ENCODE results near the gene LOXL1. TPM values are rescaled to one million over a fixed set of nuclear protein-coding genes. Genes with fewer than 3 reads are reported as not detected.

The LOXL1 gene
- polyA plus RNA-seq, 1 donor from 2014 or later: 2.1 TPM

DNA sequence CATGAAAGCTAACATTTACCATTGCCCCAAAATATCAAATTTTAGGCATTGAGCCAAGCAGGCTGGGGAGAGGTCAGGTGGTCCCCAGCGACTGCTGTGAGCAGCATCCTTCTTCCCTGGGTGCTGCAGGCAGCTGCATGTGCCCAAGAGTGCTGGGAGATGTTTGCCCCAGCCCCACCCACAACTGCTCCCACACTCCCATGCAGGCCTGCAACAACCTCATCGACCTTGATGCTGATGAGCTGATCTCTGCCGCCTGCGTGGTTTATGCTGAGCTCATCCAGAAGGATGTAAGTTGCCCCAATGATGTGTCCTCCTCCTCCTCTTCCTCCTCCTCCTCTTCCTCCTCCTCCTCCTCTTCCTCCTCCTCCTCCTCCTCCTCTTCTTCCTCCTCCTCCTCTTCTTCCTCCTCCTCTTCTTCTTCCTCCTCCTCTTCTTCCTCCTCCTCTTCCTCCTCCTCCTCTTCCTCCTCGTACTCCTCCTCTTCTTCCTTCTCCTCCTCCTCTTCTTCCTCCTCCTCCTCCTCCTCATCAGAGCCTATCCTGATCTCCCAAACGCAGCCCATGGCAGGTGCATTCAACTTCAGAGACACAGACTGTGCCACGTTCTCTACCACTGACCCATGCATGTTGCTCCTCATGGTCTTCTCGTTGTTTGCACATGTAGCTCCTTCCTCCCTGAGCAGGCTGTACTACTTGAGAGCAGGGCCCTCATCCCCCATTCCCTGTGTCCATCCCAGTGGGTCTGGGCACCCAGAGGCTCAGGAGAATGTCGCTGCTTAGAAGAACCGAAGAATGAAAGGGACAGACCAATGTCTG is 37.8 kb upstream of the LOXL1 start:
- Histone ChIP-seq H3K4me3 (ENCODE audit: low read length) (no peak overlapping the region), H3K27me3 (ENCODE audit: insufficient read depth, low read depth, low read length) (no peaks in the 10 kb centered on the region), H3K27ac (ENCODE audit: low read length) (no peak overlapping the region), H2AFZ (ENCODE audit: low read depth, low read length) (no peak overlapping the region), H4K20me1 (ENCODE audit: insufficient read depth) (no peaks in the 10 kb centered on the region), H3K9me3 (ENCODE audit: low read length) (no peaks in the 10 kb centered on the region), H3K9ac (ENCODE audit: low read length) (no peak overlapping the region), H3K36me3 (ENCODE audit: insufficient read depth, low read length) (no peaks in the 10 kb centered on the region), H3K4me2 (ENCODE audit: low read length) (no peak overlapping the region), H3F3A (ENCODE audit: insufficient read depth, low read length, poor library complexity, severe bottlenecking) (no peaks in the 10 kb centered on the region), H3K9me2 (ENCODE audit: insufficient read depth, low read length) (no peaks in the 10 kb centered on the region), H3K79me2 (replicated peaks; ENCODE audit: insufficient read depth, low read length) (no peaks in the 10 kb centered on the region)
- TF ChIP-seq TAF1 (IDR thresholded peaks at IDR 0.05; ENCODE audit: low read depth): no peak
- TF ChIP-seq, protein P1, sequence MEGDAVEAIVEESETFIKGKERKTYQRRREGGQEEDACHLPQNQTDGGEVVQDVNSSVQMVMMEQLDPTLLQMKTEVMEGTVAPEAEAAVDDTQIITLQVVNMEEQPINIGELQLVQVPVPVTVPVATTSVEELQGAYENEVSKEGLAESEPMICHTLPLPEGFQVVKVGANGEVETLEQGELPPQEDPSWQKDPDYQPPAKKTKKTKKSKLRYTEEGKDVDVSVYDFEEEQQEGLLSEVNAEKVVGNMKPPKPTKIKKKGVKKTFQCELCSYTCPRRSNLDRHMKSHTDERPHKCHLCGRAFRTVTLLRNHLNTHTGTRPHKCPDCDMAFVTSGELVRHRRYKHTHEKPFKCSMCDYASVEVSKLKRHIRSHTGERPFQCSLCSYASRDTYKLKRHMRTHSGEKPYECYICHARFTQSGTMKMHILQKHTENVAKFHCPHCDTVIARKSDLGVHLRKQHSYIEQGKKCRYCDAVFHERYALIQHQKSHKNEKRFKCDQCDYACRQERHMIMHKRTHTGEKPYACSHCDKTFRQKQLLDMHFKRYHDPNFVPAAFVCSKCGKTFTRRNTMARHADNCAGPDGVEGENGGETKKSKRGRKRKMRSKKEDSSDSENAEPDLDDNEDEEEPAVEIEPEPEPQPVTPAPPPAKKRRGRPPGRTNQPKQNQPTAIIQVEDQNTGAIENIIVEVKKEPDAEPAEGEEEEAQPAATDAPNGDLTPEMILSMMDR (IDR thresholded peaks at IDR 0.05; ENCODE audit: poor library complexity, severe bottlenecking): no peak
- TF ChIP-seq, protein P2, sequence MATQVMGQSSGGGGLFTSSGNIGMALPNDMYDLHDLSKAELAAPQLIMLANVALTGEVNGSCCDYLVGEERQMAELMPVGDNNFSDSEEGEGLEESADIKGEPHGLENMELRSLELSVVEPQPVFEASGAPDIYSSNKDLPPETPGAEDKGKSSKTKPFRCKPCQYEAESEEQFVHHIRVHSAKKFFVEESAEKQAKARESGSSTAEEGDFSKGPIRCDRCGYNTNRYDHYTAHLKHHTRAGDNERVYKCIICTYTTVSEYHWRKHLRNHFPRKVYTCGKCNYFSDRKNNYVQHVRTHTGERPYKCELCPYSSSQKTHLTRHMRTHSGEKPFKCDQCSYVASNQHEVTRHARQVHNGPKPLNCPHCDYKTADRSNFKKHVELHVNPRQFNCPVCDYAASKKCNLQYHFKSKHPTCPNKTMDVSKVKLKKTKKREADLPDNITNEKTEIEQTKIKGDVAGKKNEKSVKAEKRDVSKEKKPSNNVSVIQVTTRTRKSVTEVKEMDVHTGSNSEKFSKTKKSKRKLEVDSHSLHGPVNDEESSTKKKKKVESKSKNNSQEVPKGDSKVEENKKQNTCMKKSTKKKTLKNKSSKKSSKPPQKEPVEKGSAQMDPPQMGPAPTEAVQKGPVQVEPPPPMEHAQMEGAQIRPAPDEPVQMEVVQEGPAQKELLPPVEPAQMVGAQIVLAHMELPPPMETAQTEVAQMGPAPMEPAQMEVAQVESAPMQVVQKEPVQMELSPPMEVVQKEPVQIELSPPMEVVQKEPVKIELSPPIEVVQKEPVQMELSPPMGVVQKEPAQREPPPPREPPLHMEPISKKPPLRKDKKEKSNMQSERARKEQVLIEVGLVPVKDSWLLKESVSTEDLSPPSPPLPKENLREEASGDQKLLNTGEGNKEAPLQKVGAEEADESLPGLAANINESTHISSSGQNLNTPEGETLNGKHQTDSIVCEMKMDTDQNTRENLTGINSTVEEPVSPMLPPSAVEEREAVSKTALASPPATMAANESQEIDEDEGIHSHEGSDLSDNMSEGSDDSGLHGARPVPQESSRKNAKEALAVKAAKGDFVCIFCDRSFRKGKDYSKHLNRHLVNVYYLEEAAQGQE (IDR thresholded peaks at IDR 0.05; ENCODE audit: borderline replicate concordance): no peak
- TF ChIP-seq RAD21 (conservative IDR thresholded peaks at IDR 0.05): no peak
- no peak for TF ChIP-seq MXI1 (conservative IDR thresholded peaks at IDR 0.05; ENCODE audit: poor library complexity, severe bottlenecking)
- no peak for TF ChIP-seq SMC3 (conservative IDR thresholded peaks at IDR 0.05; ENCODE audit: poor library complexity)
- TF ChIP-seq EP300 (conservative IDR thresholded peaks at IDR 0.05; ENCODE audit: poor library complexity, severe bottlenecking): no peak
- no peak for TF ChIP-seq POLR2AphosphoS5 (IDR thresholded peaks at IDR 0.05)
- TF ChIP-seq EZH2 (IDR thresholded peaks at IDR 0.05; ENCODE audit: borderline replicate concordance, insufficient read depth, low read length, poor library complexity, severe bottlenecking): no peak

DNA sequence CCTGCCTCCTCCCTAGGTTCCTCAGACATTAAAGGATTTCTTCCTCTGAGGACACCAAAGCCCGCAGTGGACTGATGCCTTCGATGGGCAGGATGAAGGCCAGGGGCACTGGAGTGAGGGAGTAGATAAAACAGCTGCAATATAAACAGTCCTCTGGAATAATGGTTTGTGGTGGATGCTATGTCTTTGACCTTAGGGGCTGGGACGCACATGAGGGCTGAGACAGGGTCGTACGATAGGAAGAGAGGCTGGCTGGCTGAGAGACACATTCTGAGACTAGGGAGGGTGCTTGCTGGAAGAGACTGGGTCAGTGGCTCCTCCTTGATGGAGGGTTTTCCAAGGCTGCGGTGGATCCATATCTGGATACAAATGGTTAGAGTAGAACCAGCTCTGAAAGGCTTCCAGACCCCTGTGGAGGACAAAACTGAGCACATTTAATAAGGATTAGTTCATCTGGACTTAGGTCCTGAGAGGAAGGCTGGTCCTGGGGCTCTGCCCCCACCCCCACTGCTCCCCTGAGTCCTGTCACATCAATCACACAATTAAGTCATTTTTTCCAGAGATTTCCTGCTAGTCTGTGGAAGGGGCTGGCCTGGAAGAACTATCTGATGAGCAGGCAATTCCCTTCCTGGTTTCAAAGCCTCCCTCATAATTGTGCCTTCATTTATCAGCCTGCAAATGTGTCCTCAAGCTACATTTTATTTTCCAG is 37.1 kb upstream of the LOXL1 start:
- Histone ChIP-seq H3K79me2 (replicated peaks; ENCODE audit: insufficient read depth, low read length) (no peaks in the 10 kb centered on the region), H2AFZ (ENCODE audit: low read depth, low read length) (no peak overlapping the region), H3K9ac (ENCODE audit: low read length) (no peak overlapping the region), H3K9me3 (ENCODE audit: low read length) (no peaks in the 10 kb centered on the region), H3K36me3 (ENCODE audit: insufficient read depth, low read length) (no peaks in the 10 kb centered on the region), H4K20me1 (ENCODE audit: insufficient read depth) (no peaks in the 10 kb centered on the region), H3K4me2 (ENCODE audit: low read length) (no peak overlapping the region), H3K27me3 (ENCODE audit: insufficient read depth, low read depth, low read length) (no peaks in the 10 kb centered on the region), H3K27ac (ENCODE audit: low read length) (no peak overlapping the region), H3F3A (ENCODE audit: insufficient read depth, low read length, poor library complexity, severe bottlenecking) (no peaks in the 10 kb centered on the region), H3K4me3 (ENCODE audit: low read length) (no peak overlapping the region), H3K9me2 (ENCODE audit: insufficient read depth, low read length) (no peaks in the 10 kb centered on the region)
- TF ChIP-seq TAF1 (IDR thresholded peaks at IDR 0.05; ENCODE audit: low read depth) (no peak), SMC3 (conservative IDR thresholded peaks at IDR 0.05; ENCODE audit: poor library complexity) (no peak)
